ENCODE results near the gene BRINP3.

GRCh38 chr1:190474650-190475211 is 2.9 kb downstream of the BRINP3 start:
- no peak for TF ChIP-seq POLR2A (IDR thresholded peaks at IDR 0.05; ENCODE audit: low read length)
- TF ChIP-seq GATA1 (IDR thresholded peaks at IDR 0.05; ENCODE audit: low read depth, low read length), result no peak

Data from erythroblast (primary cell).